Measurements from ENCODE around the gene CDK8. TPM values are rescaled to one million over a fixed set of nuclear protein-coding genes. Genes with fewer than 3 reads are reported as not detected.

CDK8 gene
- polyA plus RNA-seq, 2 of the 4 experiments (the other 2 are of a cell fraction): 9.9 to 20.9 TPM

DNA sequence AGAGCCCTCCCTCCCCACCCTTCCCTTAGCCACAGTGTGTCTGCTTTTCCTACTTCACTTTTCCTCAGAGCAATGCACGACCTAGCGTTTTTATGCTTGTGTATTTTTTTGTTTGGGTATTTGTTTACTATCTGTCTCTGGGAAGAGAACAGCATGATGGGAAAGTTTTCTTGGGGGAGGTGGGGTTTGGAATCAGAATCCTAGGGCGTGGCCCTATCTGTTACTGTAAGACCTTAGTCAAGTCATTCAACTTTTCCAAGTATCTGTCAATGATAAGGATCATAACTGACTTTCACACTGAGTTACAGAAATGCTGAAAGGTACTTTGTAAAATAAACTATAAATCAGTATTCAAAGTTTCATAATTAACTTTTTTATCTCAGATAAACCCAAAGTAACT is 157.3 kb downstream of the CDK8 start:
- Histone ChIP-seq H3K4me2 (no peak overlapping the region), H3K9me3 (no peaks in the 10 kb centered on the region), H3K27ac (no peak overlapping the region), H3K4me1 (no peaks in the 10 kb centered on the region), H3K4me3 (no peak overlapping the region)
- DNase-seq (ENCODE audit: low read depth in 1 of 2, low spot score in 1 of 2) (no peak), FAIRE-seq (no peak), ATAC-seq (no peak)
- WGBS (ENCODE audit: missing lambda C conversion rate): 78% methylated on average over 3 of the region's 3 CpGs
- POLR2A ChIA-PET: no interaction called here
- no peak for TF ChIP-seq TP53 (CRISPR knock-in tag; IDR thresholded peaks at IDR 0.05)
- TF ChIP-seq SREBF2 (IDR thresholded peaks at IDR 0.05): no peak
- TF ChIP-seq PHF8 (IDR thresholded peaks at IDR 0.05; ENCODE audit: borderline replicate concordance, low read depth): no peak
- TF ChIP-seq, protein P1, sequence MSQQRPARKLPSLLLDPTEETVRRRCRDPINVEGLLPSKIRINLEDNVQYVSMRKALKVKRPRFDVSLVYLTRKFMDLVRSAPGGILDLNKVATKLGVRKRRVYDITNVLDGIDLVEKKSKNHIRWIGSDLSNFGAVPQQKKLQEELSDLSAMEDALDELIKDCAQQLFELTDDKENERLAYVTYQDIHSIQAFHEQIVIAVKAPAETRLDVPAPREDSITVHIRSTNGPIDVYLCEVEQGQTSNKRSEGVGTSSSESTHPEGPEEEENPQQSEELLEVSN (IDR thresholded peaks at IDR 0.05; ENCODE audit: borderline replicate concordance, low read depth): no peak
- no peak for TF ChIP-seq FOXS1 (CRISPR knock-in tag; IDR thresholded peaks at IDR 0.05)
- TF ChIP-seq RCOR1 (IDR thresholded peaks at IDR 0.05; ENCODE audit: low read depth, low read length): no peak
- CTCF ChIA-PET: no interaction called here

DNA sequence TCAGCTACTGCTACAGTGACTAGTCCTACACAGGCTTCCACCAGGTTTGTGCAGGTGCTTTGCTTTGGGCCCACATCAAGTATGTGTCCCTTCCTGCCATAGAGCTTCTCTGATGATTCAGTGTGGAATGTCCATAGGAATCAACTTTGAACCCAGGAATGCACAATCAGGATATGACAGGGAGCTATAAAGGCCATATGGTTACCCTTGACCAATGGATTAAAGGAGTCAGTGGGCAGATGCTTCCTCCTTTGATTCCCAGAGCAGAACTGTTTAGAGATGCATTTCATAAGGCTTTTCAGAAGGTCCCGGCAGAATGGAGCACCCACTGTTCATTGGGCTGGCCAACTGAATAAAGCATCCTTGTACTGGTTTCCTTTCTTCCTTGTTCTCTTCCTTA is 158.3 kb downstream of the CDK8 start:
- ChIA-PET CTCF (no interaction called here), POLR2A (no interaction called here)
- H3K9me3 ChIP-seq: no peaks in the 10 kb centered on the region
- 93% methylated on average over 1 of the region's 1 CpG for WGBS (ENCODE audit: missing lambda C conversion rate)
- no peak for TF ChIP-seq ESRRA (IDR thresholded peaks at IDR 0.05; ENCODE audit: borderline replicate concordance, low read length)
- no peak for TF ChIP-seq RCOR1 (IDR thresholded peaks at IDR 0.05; ENCODE audit: low read depth, low read length)
- H3K4me1 ChIP-seq: no peaks in the 10 kb centered on the region
- H3K4me3 ChIP-seq: no peak overlapping the region
- no peak for FAIRE-seq
- no peak overlapping the region for H3K27ac ChIP-seq
- H3K4me2 ChIP-seq: no peak overlapping the region
- DNase-seq (ENCODE audit: low read depth in 1 of 2, low spot score in 1 of 2): no peak
- ATAC-seq: no peak

DNA sequence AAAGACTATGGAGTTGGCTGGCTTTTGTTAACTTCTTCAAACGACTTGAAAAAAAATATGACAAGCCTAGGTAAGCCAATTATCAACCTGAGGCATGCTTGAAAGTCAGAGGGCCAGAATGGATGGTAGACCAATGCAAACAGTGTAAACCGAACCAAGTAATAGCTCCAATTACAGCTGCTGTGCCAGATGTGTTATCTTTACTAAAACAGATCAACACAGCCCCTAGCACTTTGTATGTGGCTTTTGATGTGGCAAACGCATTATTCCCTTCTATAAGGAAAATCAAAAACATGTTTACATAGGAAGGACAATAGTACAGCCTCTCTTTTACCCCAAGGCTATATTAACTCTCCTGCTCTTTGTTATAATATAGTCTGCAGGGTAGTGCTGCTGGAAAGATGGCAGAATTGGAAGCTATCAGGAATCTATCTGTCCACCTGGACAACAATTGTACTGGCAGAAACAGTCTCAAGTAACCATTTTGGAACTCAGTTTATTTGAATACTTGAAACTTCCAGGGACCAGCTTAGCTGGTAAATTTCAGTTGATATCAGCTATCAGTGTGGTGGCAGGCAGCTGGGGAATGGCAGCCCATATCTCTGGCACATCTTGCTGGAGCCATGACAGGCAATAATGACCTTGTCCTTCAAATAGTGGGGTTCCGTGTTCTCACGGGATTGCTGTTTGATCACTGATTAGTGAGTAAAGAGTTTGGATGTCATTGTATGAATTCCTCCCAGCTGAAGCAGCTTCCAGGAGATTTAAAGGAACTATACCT is 159.2 kb downstream of the CDK8 start:
- FAIRE-seq (no peak), ATAC-seq (no peak), DNase-seq (ENCODE audit: low read depth in 1 of 2, low spot score in 1 of 2) (no peak)
- POLR2A ChIA-PET: no interaction called here
- no peaks in the 10 kb centered on the region for H3K9me3 ChIP-seq
- H3K4me1 ChIP-seq: no peaks in the 10 kb centered on the region
- no peak overlapping the region for H3K4me3 ChIP-seq
- CTCF ChIA-PET: interaction anchor here (1.1 kb wide), 2 partner anchors 14 to 228 kb away, joined by 3 read pairs; no protein-coding TSS in a partner anchor
- H3K27ac ChIP-seq: no peak overlapping the region
- WGBS (ENCODE audit: missing lambda C conversion rate): 26% methylated on average over 4 of the region's 5 CpGs
- H3K4me2 ChIP-seq: no peak overlapping the region
- TF ChIP-seq EHF (CRISPR knock-in tag; IDR thresholded peaks at IDR 0.05): no peak
- no peak for TF ChIP-seq JUN (IDR thresholded peaks at IDR 0.05)
- TF ChIP-seq SMC3 (IDR thresholded peaks at IDR 0.05): no peak
- TF ChIP-seq, protein P2, sequence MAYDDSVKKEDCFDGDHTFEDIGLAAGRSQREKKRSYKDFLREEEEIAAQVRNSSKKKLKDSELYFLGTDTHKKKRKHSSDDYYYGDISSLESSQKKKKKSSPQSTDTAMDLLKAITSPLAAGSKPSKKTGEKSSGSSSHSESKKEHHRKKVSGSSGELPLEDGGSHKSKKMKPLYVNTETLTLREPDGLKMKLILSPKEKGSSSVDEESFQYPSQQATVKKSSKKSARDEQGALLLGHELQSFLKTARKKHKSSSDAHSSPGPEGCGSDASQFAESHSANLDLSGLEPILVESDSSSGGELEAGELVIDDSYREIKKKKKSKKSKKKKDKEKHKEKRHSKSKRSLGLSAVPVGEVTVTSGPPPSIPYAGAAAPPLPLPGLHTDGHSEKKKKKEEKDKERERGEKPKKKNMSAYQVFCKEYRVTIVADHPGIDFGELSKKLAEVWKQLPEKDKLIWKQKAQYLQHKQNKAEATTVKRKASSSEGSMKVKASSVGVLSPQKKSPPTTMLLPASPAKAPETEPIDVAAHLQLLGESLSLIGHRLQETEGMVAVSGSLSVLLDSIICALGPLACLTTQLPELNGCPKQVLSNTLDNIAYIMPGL (CRISPR knock-in tag; IDR thresholded peaks at IDR 0.05; ENCODE audit: borderline replicate concordance): no peak
- TF ChIP-seq, protein P3, sequence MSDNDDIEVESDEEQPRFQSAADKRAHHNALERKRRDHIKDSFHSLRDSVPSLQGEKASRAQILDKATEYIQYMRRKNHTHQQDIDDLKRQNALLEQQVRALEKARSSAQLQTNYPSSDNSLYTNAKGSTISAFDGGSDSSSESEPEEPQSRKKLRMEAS (IDR thresholded peaks at IDR 0.05): no peak
- no peak for TF ChIP-seq TP53 (CRISPR knock-in tag; IDR thresholded peaks at IDR 0.05)
- no peak for TF ChIP-seq ZFP36 (IDR thresholded peaks at IDR 0.05; ENCODE audit: borderline replicate concordance, partially characterized antibody)
- TF ChIP-seq NPAS2 (CRISPR knock-in tag; IDR thresholded peaks at IDR 0.05; ENCODE audit: borderline replicate concordance): no peak
- no peak for TF ChIP-seq ESRRA (IDR thresholded peaks at IDR 0.05; ENCODE audit: borderline replicate concordance, low read length)
- TF ChIP-seq CBX2 (IDR thresholded peaks at IDR 0.05; ENCODE audit: borderline replicate concordance, low read depth): no peak
- TF ChIP-seq, protein P4, sequence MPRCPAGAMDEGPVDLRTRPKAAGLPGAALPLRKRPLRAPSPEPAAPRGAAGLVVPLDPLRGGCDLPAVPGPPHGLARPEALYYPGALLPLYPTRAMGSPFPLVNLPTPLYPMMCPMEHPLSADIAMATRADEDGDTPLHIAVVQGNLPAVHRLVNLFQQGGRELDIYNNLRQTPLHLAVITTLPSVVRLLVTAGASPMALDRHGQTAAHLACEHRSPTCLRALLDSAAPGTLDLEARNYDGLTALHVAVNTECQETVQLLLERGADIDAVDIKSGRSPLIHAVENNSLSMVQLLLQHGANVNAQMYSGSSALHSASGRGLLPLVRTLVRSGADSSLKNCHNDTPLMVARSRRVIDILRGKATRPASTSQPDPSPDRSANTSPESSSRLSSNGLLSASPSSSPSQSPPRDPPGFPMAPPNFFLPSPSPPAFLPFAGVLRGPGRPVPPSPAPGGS (IDR thresholded peaks at IDR 0.05): no peak
- TF ChIP-seq, protein P5, sequence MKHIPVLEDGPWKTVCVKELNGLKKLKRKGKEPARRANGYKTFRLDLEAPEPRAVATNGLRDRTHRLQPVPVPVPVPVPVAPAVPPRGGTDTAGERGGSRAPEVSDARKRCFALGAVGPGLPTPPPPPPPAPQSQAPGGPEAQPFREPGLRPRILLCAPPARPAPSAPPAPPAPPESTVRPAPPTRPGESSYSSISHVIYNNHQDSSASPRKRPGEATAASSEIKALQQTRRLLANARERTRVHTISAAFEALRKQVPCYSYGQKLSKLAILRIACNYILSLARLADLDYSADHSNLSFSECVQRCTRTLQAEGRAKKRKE (CRISPR knock-in tag; IDR thresholded peaks at IDR 0.05; ENCODE audit: low read depth): no peak
- no peak for TF ChIP-seq MAFK (IDR thresholded peaks at IDR 0.05; ENCODE audit: partially characterized antibody)
- TF ChIP-seq JUNB (IDR thresholded peaks at IDR 0.05): no peak
- no peak for TF ChIP-seq HOXB5 (CRISPR knock-in tag; IDR thresholded peaks at IDR 0.05)
- no peak for TF ChIP-seq POLR2AphosphoS2 (conservative IDR thresholded peaks at IDR 0.05; ENCODE audit: low read length)
- no peak for TF ChIP-seq CEBPB (IDR thresholded peaks at IDR 0.05)
- no peak for TF ChIP-seq ZSCAN20 (CRISPR knock-in tag; IDR thresholded peaks at IDR 0.05)
